Esophagus squamous epithelium (tissue), 5 donors: ENCODE results near the gene OR11L1. TPM values are rescaled to one million over a fixed set of nuclear protein-coding genes. Genes with fewer than 3 reads are reported as not detected.

Source experiments
- DNase-seq: peaks from one replicate; lab custom pipeline; 2025; lab: John Stamatoyannopoulos, UW
- H3K27ac ChIP-seq, 4 donors: fragments of 200-600 bp; sonication (generic); one replicate each; pipeline ENCODE4 v1.5.1; 2016 to 2019; ENCODE audit warnings: mild to moderate bottlenecking in 1 of 4
- H3K27me3 ChIP-seq, 4 donors: fragments of 200-600 bp; sonication (generic); 1 replicate in 3 of 4; 2 replicates in 1 of 4; pipeline versions ENCODE4 v1.5.1 to v1.6.0; 2017 to 2021; ENCODE audit warnings: antibody characterized with exemption in 1 of 4
- H3K36me3 ChIP-seq, 3 donors: fragments of 200-600 bp; sonication (generic); one replicate each; pipeline ENCODE4 v1.5.1; 2016 to 2019
- H3K4me1 ChIP-seq, 3 donors: fragments of 200-600 bp; sonication (generic); one replicate each; pipeline ENCODE4 v1.5.1; 2017 to 2019
- H3K4me3 ChIP-seq, 4 donors: fragments of 200-600 bp; sonication (generic); 1 replicate in 3 of 4; 2 replicates in 1 of 4; pipeline ENCODE4 v1.5.1; 2016 to 2019; ENCODE audit warnings: mild to moderate bottlenecking in 2 of 4, moderate library complexity in 1 of 4
- H3K9me3 ChIP-seq, 3 donors: fragments of 200-600 bp; sonication (generic); one replicate each; pipeline ENCODE4 v1.5.1; 2016 to 2019
- POLR2A ChIP-seq, 4 donors: fragments of 450-650 bp; IDR thresholded peaks; one replicate each; pipeline ENCODE4 v1.6.1; 2017; ENCODE audit warnings: antibody characterized with exemption in 4 of 4, mild to moderate bottlenecking in 4 of 4, moderate library complexity in 3 of 4
- WGBS, 2 donors: methylation state at CpG; one replicate each; pipeline ENCODE4 v1.1.5; 2018; 5-methylcytosine and 5-hydroxymethylcytosine counted together
- intact Hi-C: fragments of 100-400 bp; cut with DNase I; formaldehyde crosslinking; loops from one replicate; pipeline ENCODE4 v1.15.0; 2022
- total RNA-seq, 4 donors: library from RNA; depleted of rRNA; stranded (reverse); fragments of >200 nt; gene quantifications; one replicate each; pipeline ENCODE4 v1.1.0, GENCODE V29; 2016
- TF ChIP-seq, protein P1 (sequence below), 6 experiments: fragments of 450-650 bp in 4 of 6; fragments of 200-600 bp in 2 of 6; sonication (generic) in 2 of 6; IDR thresholded peaks; one replicate each; pipeline ENCODE4 v1.5.1; 2016 to 2019; ENCODE audit warnings: antibody characterized with exemption in 6 of 6, mild to moderate bottlenecking in 4 of 6, moderate library complexity in 4 of 6
- donor health status: DM: yes; HTN: yes; CAD: no.

OR11L1 gene
- total RNA-seq, 4 donors from 2014 or later = not detected

DNA sequence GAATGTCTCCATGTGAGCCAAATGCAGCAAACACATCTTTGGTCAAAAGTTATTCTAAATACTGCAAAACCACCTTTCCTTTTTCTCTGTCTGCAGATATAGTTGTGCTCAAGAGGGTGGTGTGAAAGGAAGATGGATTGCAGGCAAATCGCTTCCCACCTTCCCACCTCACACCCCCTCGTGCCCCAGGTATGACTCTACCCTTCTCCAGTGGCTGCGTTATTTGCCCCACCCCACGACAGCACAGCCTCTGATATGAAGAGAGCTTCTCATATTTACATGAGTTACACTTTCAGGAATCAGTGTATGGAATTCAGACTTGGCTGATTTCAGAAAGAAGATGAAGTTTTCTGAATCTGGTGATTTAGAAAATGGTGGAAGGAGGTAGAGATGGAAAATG is 21.1 kb upstream of the OR11L1 start:
- Histone ChIP-seq H3K27ac (no peak overlapping the region), H3K4me3 (no peak overlapping the region), H3K36me3 (no peaks in the 10 kb centered on the region), H3K27me3 (peaks cover 0 to 6% (median 0%) of the 10 kb centered on the region in 4 donors), H3K9me3 (peaks cover 0 to 12% (median 0%) of the 10 kb centered on the region in 3 donors), H3K4me1 (peaks cover 0 to 5% (median under 1%) of the 10 kb centered on the region in 3 donors)
- TF ChIP-seq POLR2A (IDR thresholded peaks at IDR 0.05) = no peak
- TF ChIP-seq, protein P1, sequence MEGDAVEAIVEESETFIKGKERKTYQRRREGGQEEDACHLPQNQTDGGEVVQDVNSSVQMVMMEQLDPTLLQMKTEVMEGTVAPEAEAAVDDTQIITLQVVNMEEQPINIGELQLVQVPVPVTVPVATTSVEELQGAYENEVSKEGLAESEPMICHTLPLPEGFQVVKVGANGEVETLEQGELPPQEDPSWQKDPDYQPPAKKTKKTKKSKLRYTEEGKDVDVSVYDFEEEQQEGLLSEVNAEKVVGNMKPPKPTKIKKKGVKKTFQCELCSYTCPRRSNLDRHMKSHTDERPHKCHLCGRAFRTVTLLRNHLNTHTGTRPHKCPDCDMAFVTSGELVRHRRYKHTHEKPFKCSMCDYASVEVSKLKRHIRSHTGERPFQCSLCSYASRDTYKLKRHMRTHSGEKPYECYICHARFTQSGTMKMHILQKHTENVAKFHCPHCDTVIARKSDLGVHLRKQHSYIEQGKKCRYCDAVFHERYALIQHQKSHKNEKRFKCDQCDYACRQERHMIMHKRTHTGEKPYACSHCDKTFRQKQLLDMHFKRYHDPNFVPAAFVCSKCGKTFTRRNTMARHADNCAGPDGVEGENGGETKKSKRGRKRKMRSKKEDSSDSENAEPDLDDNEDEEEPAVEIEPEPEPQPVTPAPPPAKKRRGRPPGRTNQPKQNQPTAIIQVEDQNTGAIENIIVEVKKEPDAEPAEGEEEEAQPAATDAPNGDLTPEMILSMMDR (IDR thresholded peaks at IDR 0.05) = no peak
- no peak for DNase-seq
- WGBS, 2 donors = 64 to 78% methylated on average over 4 of the region's 4 CpGs
- intact Hi-C loops = no loop called here

DNA sequence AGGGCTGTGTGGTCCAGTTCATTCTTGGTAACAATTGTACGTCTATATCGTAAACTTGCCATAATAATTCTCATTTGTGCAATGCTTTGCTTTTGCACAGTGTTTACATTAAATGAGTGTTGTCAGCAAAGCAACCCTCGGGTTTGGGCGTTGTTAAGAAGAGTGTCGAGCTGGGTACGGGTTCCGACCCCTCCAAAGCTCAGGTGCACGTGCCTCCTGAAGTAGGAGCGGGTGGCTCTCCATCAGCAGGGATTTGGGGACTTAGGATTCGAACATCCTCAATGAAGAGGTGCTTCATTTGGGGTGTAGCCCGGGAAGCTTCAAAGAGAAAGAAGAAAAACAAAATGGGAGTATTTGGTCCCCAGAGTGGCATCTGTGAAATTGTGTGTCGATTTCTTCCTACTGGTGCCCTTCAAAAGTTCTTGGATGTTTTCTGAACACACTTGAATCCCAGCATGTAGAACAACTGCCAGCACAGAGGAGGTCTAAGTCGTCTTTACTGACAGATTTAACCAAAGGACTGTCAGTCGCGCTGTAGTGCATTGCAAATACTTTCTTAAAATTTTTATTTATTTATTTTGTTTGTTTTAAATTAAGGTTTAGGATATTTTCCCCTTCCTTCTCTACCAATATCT is 16.4 kb upstream of the OR11L1 start:
- H3K27ac ChIP-seq = no peak overlapping the region
- peak overlapping the region; percentile 26 to 81 (median 38) for H3K4me3 ChIP-seq

DNA sequence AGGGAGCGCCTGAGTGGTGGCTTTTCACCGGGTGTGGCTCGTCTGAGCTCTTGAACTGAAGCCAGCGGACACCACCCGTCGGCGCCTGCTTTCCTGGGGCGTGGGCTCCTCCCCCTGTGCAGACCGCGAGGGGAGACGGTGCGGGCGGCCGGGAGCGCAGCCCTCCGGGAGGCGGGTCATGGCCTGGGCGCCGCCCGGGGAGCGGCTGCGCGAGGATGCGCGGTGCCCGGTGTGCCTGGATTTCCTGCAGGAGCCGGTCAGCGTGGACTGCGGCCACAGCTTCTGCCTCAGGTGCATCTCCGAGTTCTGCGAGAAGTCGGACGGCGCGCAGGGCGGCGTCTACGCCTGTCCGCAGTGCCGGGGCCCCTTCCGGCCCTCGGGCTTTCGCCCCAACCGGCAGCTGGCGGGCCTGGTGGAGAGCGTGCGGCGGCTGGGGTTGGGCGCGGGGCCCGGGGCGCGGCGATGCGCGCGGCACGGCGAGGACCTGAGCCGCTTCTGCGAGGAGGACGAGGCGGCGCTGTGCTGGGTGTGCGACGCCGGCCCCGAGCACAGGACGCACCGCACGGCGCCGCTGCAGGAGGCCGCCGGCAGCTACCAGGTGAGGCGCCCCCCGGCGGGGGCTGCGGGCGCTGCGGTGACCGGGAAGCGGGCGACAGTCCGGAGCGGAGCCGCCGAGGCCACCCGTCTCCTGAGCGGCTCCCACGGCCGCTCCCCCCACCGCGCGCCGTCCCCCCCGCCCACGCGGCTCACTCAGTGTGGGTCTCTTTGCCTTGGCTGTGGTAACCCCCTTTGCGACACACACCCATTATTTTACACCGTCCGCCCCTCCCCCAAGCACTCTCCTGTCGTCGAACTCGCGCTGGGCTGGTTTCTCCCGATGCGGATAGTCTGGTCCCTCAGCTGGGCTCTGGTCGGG is 15.6 kb upstream of the OR11L1 start, which contains the start of gene TRIM58:
Gene TRIM58 (plus strand): TSS at position 119 of the 916 bp plus-strand sequence. CDS start 60 bp downstream, at position 179.
- Histone ChIP-seq H3K36me3 (no peaks in the 10 kb centered on the region), H3K4me3 (peak within 1 kb of the TSS; percentile 26 to 81 (median 38)), H3K4me1 (peaks cover 0 to 15% (median 9%) of the 10 kb centered on the region in 3 donors), H3K27ac (peak within 1 kb of the TSS in 1 of 4 donors; percentile 84), H3K27me3 (peaks cover 0 to 31% (median 0%) of the 10 kb centered on the region in 4 donors), H3K9me3 (no peaks in the 10 kb centered on the region)
- intact Hi-C loops = no loop called here
- TF ChIP-seq POLR2A (IDR thresholded peaks at IDR 0.05) = peak in 1 of 4 donors; percentile 46
- TF ChIP-seq, protein P1 (IDR thresholded peaks at IDR 0.05) = peak in 1 of 6 experiments; percentile 35
- whole genome bisulfite sequencing, 2 donors = 7 to 14% methylated on average over 9 to 19 of the region's 109 CpGs
- DNase-seq = no peak

More for the DNA sequence above, 16.4 kb upstream of the OR11L1 start:
- Histone ChIP-seq H3K36me3 (no peaks in the 10 kb centered on the region), H3K9me3 (no peaks in the 10 kb centered on the region), H3K4me1 (peaks cover 0 to 15% (median 9%) of the 10 kb centered on the region in 3 donors), H3K27me3 (peaks cover 0 to 31% (median 0%) of the 10 kb centered on the region in 4 donors)
- intact Hi-C loops = no loop called here
- no peak for DNase-seq
- TF ChIP-seq, protein P1 (IDR thresholded peaks at IDR 0.05) = no peak
- TF ChIP-seq POLR2A (IDR thresholded peaks at IDR 0.05) = no peak
- 21 to 45% methylated on average over 14 of the region's 15 CpGs for WGBS, 2 donors

DNA sequence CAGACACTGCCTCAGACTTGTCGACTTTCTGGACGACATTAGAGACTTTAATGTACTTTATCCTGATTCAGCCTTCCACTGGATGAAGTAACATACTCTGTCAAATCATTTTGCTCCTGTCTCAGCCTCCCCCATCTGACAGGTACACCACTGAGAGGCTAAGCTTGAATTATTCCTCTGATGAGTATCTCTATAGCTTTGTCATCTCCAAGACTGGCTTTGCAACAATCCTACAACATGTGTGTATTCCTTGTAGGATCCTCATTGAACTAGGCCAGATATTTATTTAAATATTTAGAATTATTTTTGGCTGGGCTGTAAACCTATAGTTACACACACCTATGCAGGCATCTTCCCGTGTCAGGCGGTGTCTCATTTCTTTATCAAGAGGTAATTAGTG is 14.2 kb upstream of the OR11L1 start:
- Histone ChIP-seq H3K27me3 (peaks cover 0 to 31% (median 0%) of the 10 kb centered on the region in 4 donors), H3K27ac (no peak overlapping the region), H3K9me3 (no peaks in the 10 kb centered on the region), H3K36me3 (no peaks in the 10 kb centered on the region), H3K4me3 (no peak overlapping the region), H3K4me1 (peaks cover 0 to 15% (median 9%) of the 10 kb centered on the region in 3 donors)
- TF ChIP-seq POLR2A (IDR thresholded peaks at IDR 0.05) = no peak
- TF ChIP-seq, protein P1 (IDR thresholded peaks at IDR 0.05) = no peak
- DNase-seq = no peak
- 80 to 81% methylated on average over 4 of the region's 4 CpGs for WGBS, 2 donors
- intact Hi-C loops = no loop called here
